Measurements from ENCODE around the gene CUX1. TPM values are rescaled to one million over a fixed set of nuclear protein-coding genes. Genes with fewer than 3 reads are reported as not detected.

The CUX1 gene
- polyA plus RNA-seq, 4 donors, result 29.2 to 77.5 (median 32.3) TPM

DNA sequence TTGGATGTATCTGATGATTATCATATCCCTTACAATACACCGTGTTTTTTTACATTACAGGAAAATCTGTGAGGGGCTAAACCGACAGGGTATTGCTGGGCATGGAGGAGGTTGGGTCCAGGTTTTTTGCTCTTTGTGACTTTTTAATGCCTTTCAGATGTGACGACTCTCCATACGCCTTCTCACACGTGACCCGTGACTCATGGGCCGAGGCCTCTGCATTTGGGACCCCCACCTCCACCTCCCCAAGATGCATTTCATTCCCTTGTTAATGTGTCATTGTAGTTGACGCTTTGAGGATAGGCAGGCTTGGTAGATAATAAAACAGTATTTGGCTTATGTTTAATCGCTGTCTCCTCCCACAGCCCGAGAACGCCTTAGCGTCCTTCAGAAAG is 95.3 kb downstream of the CUX1 start:
- Histone ChIP-seq H3K27ac (ENCODE audit: low read depth in 1 of 3, low read length in 2 of 3) (peak overlapping the region in 1 of 3 donors; percentile 44), H3K9me3 (ENCODE audit: control insufficient read depth in 2 of 2, insufficient read depth in 1 of 2, low read depth in 1 of 2, low read length in 1 of 2) (no peaks in the 10 kb centered on the region), H3K4me3 (ENCODE audit: low read depth in 1 of 3, low read length in 3 of 3) (no peak overlapping the region), H3K27me3 (ENCODE audit: control insufficient read depth in 3 of 3, insufficient read depth in 3 of 3, low read length in 3 of 3) (no peaks in the 10 kb centered on the region), H3K36me3 (ENCODE audit: control insufficient read depth in 3 of 3, insufficient read depth in 2 of 3, low read depth in 1 of 3, low read length in 3 of 3) (peaks cover 0 to 53% (median 5%) of the 10 kb centered on the region in 3 donors), H3K4me1 (ENCODE audit: control insufficient read depth in 3 of 3, insufficient read depth in 2 of 3, low read depth in 1 of 3, low read length in 2 of 3) (peaks cover 0 to 11% (median 5%) of the 10 kb centered on the region in 3 donors)
- 77 to 88% (median 83%) methylated on average over 12 of the region's 12 CpGs for WGBS, 3 donors
- FAIRE-seq (no peak), DNase-seq (peak in 1 of 2 donors; percentile 46)

DNA sequence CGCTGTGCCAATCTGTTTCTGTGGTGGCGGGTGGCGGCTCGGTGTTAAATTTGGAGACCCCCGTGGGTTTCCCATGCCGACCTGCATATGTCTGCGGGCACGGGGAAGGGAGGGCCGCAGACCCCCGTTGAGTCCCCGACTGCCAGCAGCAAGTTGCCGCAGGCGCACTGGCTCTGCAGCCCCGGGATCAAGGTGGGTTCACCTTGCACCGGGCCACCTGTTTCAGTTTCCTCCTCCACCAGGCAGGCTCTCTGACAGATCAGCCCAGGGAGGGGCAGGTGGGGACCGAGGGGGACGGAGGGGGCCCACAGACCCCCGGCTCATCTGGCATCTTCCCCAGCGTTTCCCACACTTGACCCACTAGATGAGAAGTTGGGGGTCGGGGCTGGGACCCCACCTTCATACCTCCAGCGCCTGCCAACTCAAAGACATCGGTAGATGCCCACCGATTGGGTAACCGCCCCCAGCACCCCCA is 95.9 kb downstream of the CUX1 start:
- Histone ChIP-seq H3K36me3 (ENCODE audit: control insufficient read depth in 3 of 3, insufficient read depth in 2 of 3, low read depth in 1 of 3, low read length in 3 of 3) (peaks cover 0 to 59% (median 5%) of the 10 kb centered on the region in 3 donors), H3K27me3 (ENCODE audit: control insufficient read depth in 3 of 3, insufficient read depth in 3 of 3, low read length in 3 of 3) (no peaks in the 10 kb centered on the region), H3K27ac (ENCODE audit: low read depth in 1 of 3, low read length in 2 of 3) (no peak overlapping the region), H3K9me3 (ENCODE audit: control insufficient read depth in 2 of 2, insufficient read depth in 1 of 2, low read depth in 1 of 2, low read length in 1 of 2) (no peaks in the 10 kb centered on the region), H3K4me1 (ENCODE audit: control insufficient read depth in 3 of 3, insufficient read depth in 2 of 3, low read depth in 1 of 3, low read length in 2 of 3) (peaks cover 0 to 11% (median 5%) of the 10 kb centered on the region in 3 donors), H3K4me3 (ENCODE audit: low read depth in 1 of 3, low read length in 3 of 3) (no peak overlapping the region)
- 76 to 88% (median 87%) methylated on average over 24 of the region's 24 CpGs for WGBS, 3 donors
- no peak for FAIRE-seq
- DNase-seq, result no peak

DNA sequence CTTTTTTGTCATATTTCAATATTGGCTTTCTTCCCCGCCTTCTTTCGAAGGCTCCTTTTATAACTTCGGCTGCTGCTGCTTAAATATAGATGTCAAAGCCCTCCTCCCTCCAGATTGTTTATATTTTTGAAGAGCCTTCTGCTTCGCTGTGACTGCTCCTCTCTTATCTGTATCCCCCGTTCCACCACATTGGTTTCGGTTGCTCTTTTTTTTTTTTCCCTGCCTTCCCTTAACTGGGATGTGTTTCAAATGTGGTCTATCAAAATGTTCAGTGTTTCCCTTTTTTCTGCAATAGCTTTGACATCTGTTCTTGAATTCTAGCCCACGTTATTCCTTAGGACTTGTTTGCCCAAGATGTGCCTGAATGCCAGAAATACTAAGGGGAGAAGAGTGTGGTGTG is 96.4 kb downstream of the CUX1 start:
- no peaks in the 10 kb centered on the region for H3K9me3 ChIP-seq (ENCODE audit: control insufficient read depth in 2 of 2, insufficient read depth in 1 of 2, low read depth in 1 of 2, low read length in 1 of 2)
- no peak for DNase-seq
- 47 to 79% (median 76%) methylated on average over 7 of the region's 7 CpGs for WGBS, 3 donors
- no peaks in the 10 kb centered on the region for H3K27me3 ChIP-seq (ENCODE audit: control insufficient read depth in 3 of 3, insufficient read depth in 3 of 3, low read length in 3 of 3)
- FAIRE-seq, result no peak
- H3K36me3 ChIP-seq (ENCODE audit: control insufficient read depth in 3 of 3, insufficient read depth in 2 of 3, low read depth in 1 of 3, low read length in 3 of 3), result peaks cover 0 to 62% (median 5%) of the 10 kb centered on the region in 3 donors
- H3K4me1 ChIP-seq (ENCODE audit: control insufficient read depth in 3 of 3, insufficient read depth in 2 of 3, low read depth in 1 of 3, low read length in 2 of 3), result peaks cover 0 to 11% (median 5%) of the 10 kb centered on the region in 3 donors
- no peak overlapping the region for H3K4me3 ChIP-seq (ENCODE audit: low read depth in 1 of 3, low read length in 3 of 3)
- H3K27ac ChIP-seq (ENCODE audit: low read depth in 1 of 3, low read length in 2 of 3), result no peak overlapping the region

DNA sequence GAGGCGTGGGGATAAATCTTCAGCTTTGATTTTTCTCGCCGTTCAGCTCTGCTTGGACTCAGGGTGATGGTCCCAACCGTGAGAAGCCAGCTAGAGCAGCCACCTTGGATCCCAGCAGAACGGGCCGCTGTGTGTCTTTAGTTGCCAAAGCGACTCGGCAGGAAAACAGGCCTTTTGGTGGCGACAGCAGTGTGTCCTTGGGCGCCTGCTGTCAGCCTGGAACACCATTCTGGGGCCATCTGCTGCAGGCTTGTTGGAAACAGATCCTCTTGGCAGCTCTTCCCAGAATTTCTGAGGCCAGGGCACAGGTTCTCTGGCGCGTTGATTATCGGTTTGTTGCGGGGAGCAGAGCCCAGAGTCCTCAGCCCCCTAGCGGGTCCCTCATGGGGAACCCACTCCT is 97.6 kb downstream of the CUX1 start:
- no peak overlapping the region for H3K4me3 ChIP-seq (ENCODE audit: low read depth in 1 of 3, low read length in 3 of 3)
- H3K27ac ChIP-seq (ENCODE audit: low read depth in 1 of 3, low read length in 2 of 3), result no peak overlapping the region
- H3K27me3 ChIP-seq (ENCODE audit: control insufficient read depth in 3 of 3, insufficient read depth in 3 of 3, low read length in 3 of 3), result no peaks in the 10 kb centered on the region
- 93 to 95% (median 93%) methylated on average over 15 of the region's 15 CpGs for WGBS, 3 donors
- H3K36me3 ChIP-seq (ENCODE audit: control insufficient read depth in 3 of 3, insufficient read depth in 2 of 3, low read depth in 1 of 3, low read length in 3 of 3), result peaks cover 0 to 73% (median 5%) of the 10 kb centered on the region in 3 donors
- FAIRE-seq (no peak), DNase-seq (no peak)
- no peaks in the 10 kb centered on the region for H3K9me3 ChIP-seq (ENCODE audit: control insufficient read depth in 2 of 2, insufficient read depth in 1 of 2, low read depth in 1 of 2, low read length in 1 of 2)
- H3K4me1 ChIP-seq (ENCODE audit: control insufficient read depth in 3 of 3, insufficient read depth in 2 of 3, low read depth in 1 of 3, low read length in 2 of 3), result peaks cover 0 to 11% (median 5%) of the 10 kb centered on the region in 3 donors

DNA sequence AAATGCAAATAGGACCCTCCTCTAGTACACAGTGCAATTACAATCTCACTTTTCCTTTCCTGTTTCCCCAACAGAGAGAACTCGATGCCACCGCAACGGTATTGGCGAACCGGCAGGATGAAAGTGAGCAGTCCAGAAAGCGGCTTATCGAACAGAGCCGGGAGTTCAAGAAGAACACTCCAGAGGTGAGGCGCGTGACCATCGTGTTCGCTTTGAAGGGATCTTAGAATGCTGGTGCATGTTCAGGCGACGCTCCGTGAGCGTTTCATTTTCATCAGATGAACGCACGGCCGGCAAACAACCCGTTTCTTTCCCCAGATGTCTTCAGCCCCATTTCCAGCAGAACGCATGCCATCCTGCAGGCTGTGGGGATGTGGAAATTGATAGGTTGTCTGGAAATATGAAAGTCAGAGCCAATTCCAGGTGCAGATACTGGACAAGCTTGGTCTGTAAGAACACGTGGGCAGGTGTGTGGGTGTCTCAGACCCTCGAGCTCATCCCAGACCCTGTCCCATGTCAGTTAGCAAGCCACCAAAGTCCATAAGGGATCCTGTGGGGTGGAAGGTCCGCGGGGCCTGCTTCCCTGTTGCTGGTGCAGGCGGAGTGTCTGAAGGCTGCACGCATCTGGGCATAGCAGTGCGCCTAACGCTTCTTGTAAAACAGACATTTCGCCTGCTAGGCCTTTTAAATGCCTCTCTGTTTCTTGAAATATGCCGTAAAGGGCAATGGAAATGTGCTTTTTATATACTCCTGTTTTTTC is 98.8 kb downstream of the CUX1 start:
- DNase-seq (no peak), FAIRE-seq (no peak)
- Histone ChIP-seq H3K27ac (ENCODE audit: low read depth in 1 of 3, low read length in 2 of 3) (no peak overlapping the region), H3K27me3 (ENCODE audit: control insufficient read depth in 3 of 3, insufficient read depth in 3 of 3, low read length in 3 of 3) (no peaks in the 10 kb centered on the region), H3K4me3 (ENCODE audit: low read depth in 1 of 3, low read length in 3 of 3) (no peak overlapping the region), H3K36me3 (ENCODE audit: control insufficient read depth in 3 of 3, insufficient read depth in 2 of 3, low read depth in 1 of 3, low read length in 3 of 3) (peaks cover 0 to 72% (median 5%) of the 10 kb centered on the region in 3 donors), H3K4me1 (ENCODE audit: control insufficient read depth in 3 of 3, insufficient read depth in 2 of 3, low read depth in 1 of 3, low read length in 2 of 3) (peaks cover 0 to 11% (median 5%) of the 10 kb centered on the region in 3 donors), H3K9me3 (ENCODE audit: control insufficient read depth in 2 of 2, insufficient read depth in 1 of 2, low read depth in 1 of 2, low read length in 1 of 2) (no peaks in the 10 kb centered on the region)
- 96 to 97% (median 96%) methylated on average over 31 of the region's 31 CpGs for WGBS, 3 donors

DNA sequence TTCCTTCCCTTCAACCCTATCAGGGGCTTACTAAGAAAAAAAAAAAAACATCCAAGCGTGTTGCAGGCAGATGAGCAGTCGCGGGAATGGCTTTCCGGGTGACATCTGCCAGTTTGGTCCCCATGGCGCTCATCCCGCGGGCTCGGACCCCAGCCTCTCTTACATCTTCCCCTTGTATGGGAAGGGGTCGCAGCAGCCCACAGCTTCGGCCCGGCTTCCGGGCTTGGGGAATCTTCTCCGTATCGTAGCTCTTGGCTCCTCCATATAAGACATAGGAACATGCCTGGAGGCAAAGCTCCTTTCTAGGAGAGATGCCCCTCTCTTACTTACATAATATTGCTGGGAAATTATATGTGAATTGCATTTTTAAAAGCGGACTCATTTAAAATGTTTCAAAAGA is 99.5 kb downstream of the CUX1 start:
- Histone ChIP-seq H3K4me1 (ENCODE audit: control insufficient read depth in 3 of 3, insufficient read depth in 2 of 3, low read depth in 1 of 3, low read length in 2 of 3) (peaks cover 0 to 11% (median 5%) of the 10 kb centered on the region in 3 donors), H3K4me3 (ENCODE audit: low read depth in 1 of 3, low read length in 3 of 3) (no peak overlapping the region), H3K27ac (ENCODE audit: low read depth in 1 of 3, low read length in 2 of 3) (no peak overlapping the region), H3K36me3 (ENCODE audit: control insufficient read depth in 3 of 3, insufficient read depth in 2 of 3, low read depth in 1 of 3, low read length in 3 of 3) (peaks cover 0 to 70% (median 5%) of the 10 kb centered on the region in 3 donors), H3K27me3 (ENCODE audit: control insufficient read depth in 3 of 3, insufficient read depth in 3 of 3, low read length in 3 of 3) (no peaks in the 10 kb centered on the region), H3K9me3 (ENCODE audit: control insufficient read depth in 2 of 2, insufficient read depth in 1 of 2, low read depth in 1 of 2, low read length in 1 of 2) (no peaks in the 10 kb centered on the region)
- no peak for FAIRE-seq
- DNase-seq, result no peak
- WGBS, 3 donors, result 95 to 98% (median 98%) methylated on average over 15 of the region's 15 CpGs

DNA sequence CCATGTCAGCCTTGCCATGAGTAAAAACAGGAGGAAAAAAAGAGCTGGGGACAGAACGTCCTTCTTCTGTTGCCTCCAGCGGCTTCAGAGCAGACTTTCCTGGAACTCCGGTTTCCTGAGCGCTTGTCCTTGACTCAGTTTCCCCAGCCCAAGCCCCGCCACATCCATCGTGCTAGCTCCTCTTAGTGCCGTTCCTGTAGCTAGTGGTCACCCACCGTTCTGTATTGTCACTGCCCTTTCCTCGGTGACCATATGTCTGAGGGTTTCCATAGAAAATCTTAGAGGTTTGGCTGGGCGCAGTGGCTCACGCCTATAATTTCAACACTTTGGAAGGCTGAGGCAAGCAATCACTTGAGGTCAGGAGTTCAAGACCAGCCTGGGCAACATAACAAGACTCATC is 100.1 kb downstream of the CUX1 start:
- H3K9me3 ChIP-seq (ENCODE audit: control insufficient read depth in 2 of 2, insufficient read depth in 1 of 2, low read depth in 1 of 2, low read length in 1 of 2), result no peaks in the 10 kb centered on the region
- FAIRE-seq (no peak), DNase-seq (no peak)
- no peak overlapping the region for H3K27ac ChIP-seq (ENCODE audit: low read depth in 1 of 3, low read length in 2 of 3)
- peaks cover 0 to 13% (median 5%) of the 10 kb centered on the region in 3 donors for H3K4me1 ChIP-seq (ENCODE audit: control insufficient read depth in 3 of 3, insufficient read depth in 2 of 3, low read depth in 1 of 3, low read length in 2 of 3)
- whole genome bisulfite sequencing, 3 donors, result 96 to 97% (median 97%) methylated on average over 11 of the region's 11 CpGs
- H3K36me3 ChIP-seq (ENCODE audit: control insufficient read depth in 3 of 3, insufficient read depth in 2 of 3, low read depth in 1 of 3, low read length in 3 of 3), result peaks cover 0 to 73% (median 5%) of the 10 kb centered on the region in 3 donors
- H3K4me3 ChIP-seq (ENCODE audit: low read depth in 1 of 3, low read length in 3 of 3), result no peak overlapping the region
- no peaks in the 10 kb centered on the region for H3K27me3 ChIP-seq (ENCODE audit: control insufficient read depth in 3 of 3, insufficient read depth in 3 of 3, low read length in 3 of 3)

DNA sequence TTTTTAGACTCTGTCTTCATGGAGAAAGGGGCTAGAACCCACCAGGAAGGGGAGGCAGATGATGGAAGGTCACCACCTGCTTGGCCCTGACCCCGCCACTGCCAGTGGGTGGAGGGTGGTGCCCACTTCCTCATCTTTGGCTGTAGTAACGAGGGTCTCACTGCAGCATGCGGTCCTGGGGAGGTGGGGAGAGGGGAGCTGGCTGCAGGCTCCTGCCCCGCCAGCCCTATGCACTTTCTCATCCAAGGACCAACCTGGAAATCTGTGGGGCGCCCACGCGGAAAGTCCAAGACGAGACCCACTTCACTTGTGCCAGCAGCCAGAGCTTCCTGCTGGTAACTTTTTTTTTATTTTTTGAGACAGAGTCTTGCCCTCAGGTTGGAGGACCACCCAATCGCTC is 101.0 kb downstream of the CUX1 start:
- Histone ChIP-seq H3K9me3 (ENCODE audit: control insufficient read depth in 2 of 2, insufficient read depth in 1 of 2, low read depth in 1 of 2, low read length in 1 of 2) (no peaks in the 10 kb centered on the region), H3K27ac (ENCODE audit: low read depth in 1 of 3, low read length in 2 of 3) (no peak overlapping the region), H3K36me3 (ENCODE audit: control insufficient read depth in 3 of 3, insufficient read depth in 2 of 3, low read depth in 1 of 3, low read length in 3 of 3) (peaks cover 0 to 75% (median 5%) of the 10 kb centered on the region in 3 donors), H3K27me3 (ENCODE audit: control insufficient read depth in 3 of 3, insufficient read depth in 3 of 3, low read length in 3 of 3) (no peaks in the 10 kb centered on the region), H3K4me3 (ENCODE audit: low read depth in 1 of 3, low read length in 3 of 3) (no peak overlapping the region), H3K4me1 (ENCODE audit: control insufficient read depth in 3 of 3, insufficient read depth in 2 of 3, low read depth in 1 of 3, low read length in 2 of 3) (peaks cover 0 to 9% (median 5%) of the 10 kb centered on the region in 3 donors)
- no peak for FAIRE-seq
- 92 to 96% (median 96%) methylated on average over 9 of the region's 9 CpGs for WGBS, 3 donors
- DNase-seq, result no peak

All from small intestine (tissue), 7 donors.